Suprapubic skin (tissue), 4 donors: Measurements from ENCODE around the gene TMEM256. TPM values are rescaled to one million over a fixed set of nuclear protein-coding genes. Genes with fewer than 3 reads are reported as not detected.

ENCODE experiments used
- DNase-seq, 2 donors: peaks; one replicate each; pipeline ENCODE4 v3.0.0-alpha.2; 2019; ENCODE audit warnings: low spot score in 2 of 2
- H3K27ac ChIP-seq: fragments of 200-600 bp; sonication (generic); one replicate; pipeline ENCODE4 v1.5.1; 2019
- H3K27me3 ChIP-seq: fragments of 200-600 bp; sonication (generic); one replicate; pipeline ENCODE4 v1.5.1; 2019
- H3K36me3 ChIP-seq: fragments of 200-600 bp; sonication (generic); one replicate; pipeline ENCODE4 v1.5.1; 2019
- H3K4me1 ChIP-seq: fragments of 200-600 bp; sonication (generic); one replicate; pipeline ENCODE4 v1.5.1; 2019
- H3K4me3 ChIP-seq: fragments of 200-600 bp; sonication (generic); one replicate; pipeline ENCODE4 v1.5.1; 2019; ENCODE audit warnings: mild to moderate bottlenecking
- H3K9me3 ChIP-seq: fragments of 200-600 bp; sonication (generic); one replicate; pipeline ENCODE4 v1.5.1; 2019
- CTCF ChIP-seq, 2 donors: fragments of 200-600 bp in 1 of 2; fragments of 450-650 bp in 1 of 2; sonication (generic) in 1 of 2; IDR thresholded peaks; one replicate each; pipeline ENCODE4 v1.5.1; 2016 to 2019; ENCODE audit warnings: antibody characterized with exemption in 2 of 2, mild to moderate bottlenecking in 1 of 2, moderate library complexity in 1 of 2
- EP300 ChIP-seq: sonication (generic); formaldehyde crosslinking; IDR thresholded peaks from one replicate; pipeline ENCODE4 v1.6.1; 2017; ENCODE audit warnings: antibody characterized with exemption
- POLR2A ChIP-seq, 2 donors: fragments of 450-650 bp; IDR thresholded peaks; one replicate each; pipeline ENCODE4 v1.6.1; 2017; ENCODE audit warnings: antibody characterized with exemption in 2 of 2, mild to moderate bottlenecking in 2 of 2, moderate library complexity in 2 of 2
- POLR2AphosphoS5 ChIP-seq, 3 donors: sonication (generic); formaldehyde crosslinking; IDR thresholded peaks; one replicate each; pipeline ENCODE4 v1.6.1; 2017; ENCODE audit warnings: antibody characterized with exemption in 3 of 3
- WGBS: methylation state at CpG from one replicate; pipeline ENCODE4 v1.1.5; 2018; 5-methylcytosine and 5-hydroxymethylcytosine counted together
- total RNA-seq, 4 donors: library from RNA; depleted of rRNA; stranded (reverse); fragments of >200 nt; gene quantifications; one replicate each; pipeline ENCODE4 v1.1.0, GENCODE V29; 2016

TMEM256 gene
- total RNA-seq, 4 donors from 2014 or later: 53.5 to 128 (median 89.6) TPM

GRCh38 chr17:7427549-7427948, 23.7 kb upstream of the TMEM256 start:
- Histone ChIP-seq H3K4me3 (no peak overlapping the region), H3K4me1 (no peaks in the 10 kb centered on the region), H3K27ac (no peak overlapping the region), H3K36me3 (no peaks in the 10 kb centered on the region), H3K27me3 (no peaks in the 10 kb centered on the region), H3K9me3 (no peaks in the 10 kb centered on the region)
- WGBS: 94% methylated on average over 7 of the region's 7 CpGs
- no peak for TF ChIP-seq EP300
- no peak for TF ChIP-seq CTCF (IDR thresholded peaks at IDR 0.05)
- no peak for TF ChIP-seq POLR2AphosphoS5 (IDR thresholded peaks at IDR 0.05)
- TF ChIP-seq POLR2A (IDR thresholded peaks at IDR 0.05): no peak
- DNase-seq: no peak

GRCh38 chr17:7426896-7427489, 23.1 kb upstream of the TMEM256 start:
- H3K36me3 ChIP-seq: no peaks in the 10 kb centered on the region
- DNase-seq: no peak
- 97% methylated on average over 9 of the region's 29 CpGs for WGBS
- TF ChIP-seq CTCF (IDR thresholded peaks at IDR 0.05) (no peak), POLR2AphosphoS5 (IDR thresholded peaks at IDR 0.05) (no peak), POLR2A (IDR thresholded peaks at IDR 0.05) (no peak), EP300 (no peak)
- H3K4me3 ChIP-seq: no peak overlapping the region
- H3K4me1 ChIP-seq: no peaks in the 10 kb centered on the region
- no peaks in the 10 kb centered on the region for H3K9me3 ChIP-seq
- H3K27me3 ChIP-seq: no peaks in the 10 kb centered on the region
- no peak overlapping the region for H3K27ac ChIP-seq

- Histone ChIP-seq H3K27me3 (no peaks in the 10 kb centered on the region), H3K4me3 (no peak overlapping the region), H3K27ac (no peak overlapping the region), H3K9me3 (no peaks in the 10 kb centered on the region), H3K36me3 (no peaks in the 10 kb centered on the region), H3K4me1 (no peaks in the 10 kb centered on the region)
- TF ChIP-seq POLR2A (IDR thresholded peaks at IDR 0.05): no peak
- TF ChIP-seq EP300: no peak
- TF ChIP-seq POLR2AphosphoS5 (IDR thresholded peaks at IDR 0.05): no peak
- no peak for TF ChIP-seq CTCF (IDR thresholded peaks at IDR 0.05)
- DNase-seq: no peak
- WGBS: 94% methylated on average over 26 of the region's 33 CpGs
These were observed 22.4 kb upstream of the TMEM256 start for GRCh38 chr17:7426203-7426863.

GRCh38 chr17:7425756-7426155, 21.9 kb upstream of the TMEM256 start:
- Histone ChIP-seq H3K4me1 (no peaks in the 10 kb centered on the region), H3K27me3 (no peaks in the 10 kb centered on the region), H3K4me3 (no peak overlapping the region), H3K27ac (no peak overlapping the region), H3K36me3 (no peaks in the 10 kb centered on the region), H3K9me3 (no peaks in the 10 kb centered on the region)
- TF ChIP-seq EP300 (no peak), POLR2AphosphoS5 (IDR thresholded peaks at IDR 0.05) (no peak), POLR2A (IDR thresholded peaks at IDR 0.05) (no peak), CTCF (IDR thresholded peaks at IDR 0.05) (no peak)
- 89% methylated on average over 5 of the region's 8 CpGs for WGBS
- DNase-seq: no peak

GRCh38 chr17:7425316-7425715, 21.4 kb upstream of the TMEM256 start, which contains the start of gene SPEM2:
SPEM2 (plus strand) TSS chr17:7425616; CDS start chr17:7425689, 73 bp downstream.
- no peaks in the 10 kb centered on the region for H3K36me3 ChIP-seq
- no peak within 1 kb of the TSS for H3K4me3 ChIP-seq
- no peaks in the 10 kb centered on the region for H3K27me3 ChIP-seq
- WGBS: 92% methylated on average over 6 of the region's 7 CpGs
- H3K27ac ChIP-seq: no peak within 1 kb of the TSS
- TF ChIP-seq POLR2AphosphoS5 (IDR thresholded peaks at IDR 0.05): no peak
- H3K4me1 ChIP-seq: no peaks in the 10 kb centered on the region
- H3K9me3 ChIP-seq: no peaks in the 10 kb centered on the region
- no peak for DNase-seq
